ENCODE results near the gene SULT1A2.
"Not testable (repeated sequence)": the region's sequence is repeated elsewhere in the genome, so short reads cannot be mapped to it uniquely, and the experiment has no call there.

DNA sequence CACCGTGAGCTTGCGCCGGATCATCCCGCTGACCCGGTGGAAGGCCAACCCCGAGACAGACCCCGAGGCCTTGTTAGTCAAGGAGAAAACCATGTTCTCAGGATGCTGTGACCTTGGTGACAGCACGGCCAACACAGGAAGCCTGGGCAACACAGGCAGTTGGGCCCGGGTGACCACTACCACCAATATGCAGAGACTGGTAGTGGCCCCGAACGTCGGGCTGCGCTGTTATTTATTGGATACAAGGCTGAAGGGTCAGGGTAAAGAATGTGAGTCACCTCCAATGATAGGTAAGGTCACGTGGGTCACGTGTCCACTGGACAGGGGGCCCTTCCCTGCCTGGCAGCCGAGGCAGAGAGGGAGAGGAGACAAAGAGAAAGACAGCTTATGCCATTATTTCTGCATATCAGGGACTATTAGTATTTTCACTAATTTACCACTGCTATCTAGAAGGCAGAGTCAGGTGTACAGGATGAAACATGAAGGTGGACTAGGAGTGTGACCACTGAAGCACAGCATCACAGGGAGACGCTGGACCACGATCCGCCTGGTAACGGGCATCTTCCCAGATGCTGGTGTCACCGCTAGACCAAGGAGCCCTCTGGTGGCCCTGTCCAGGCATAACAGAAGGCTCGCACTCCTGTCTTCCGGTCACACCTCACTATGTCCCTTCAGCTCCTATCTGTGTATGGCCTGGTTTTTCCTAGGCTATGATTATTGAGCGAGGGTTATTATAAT lies 18.8 kb upstream of the SULT1A2 start:
- TF ChIP-seq, protein P1, sequence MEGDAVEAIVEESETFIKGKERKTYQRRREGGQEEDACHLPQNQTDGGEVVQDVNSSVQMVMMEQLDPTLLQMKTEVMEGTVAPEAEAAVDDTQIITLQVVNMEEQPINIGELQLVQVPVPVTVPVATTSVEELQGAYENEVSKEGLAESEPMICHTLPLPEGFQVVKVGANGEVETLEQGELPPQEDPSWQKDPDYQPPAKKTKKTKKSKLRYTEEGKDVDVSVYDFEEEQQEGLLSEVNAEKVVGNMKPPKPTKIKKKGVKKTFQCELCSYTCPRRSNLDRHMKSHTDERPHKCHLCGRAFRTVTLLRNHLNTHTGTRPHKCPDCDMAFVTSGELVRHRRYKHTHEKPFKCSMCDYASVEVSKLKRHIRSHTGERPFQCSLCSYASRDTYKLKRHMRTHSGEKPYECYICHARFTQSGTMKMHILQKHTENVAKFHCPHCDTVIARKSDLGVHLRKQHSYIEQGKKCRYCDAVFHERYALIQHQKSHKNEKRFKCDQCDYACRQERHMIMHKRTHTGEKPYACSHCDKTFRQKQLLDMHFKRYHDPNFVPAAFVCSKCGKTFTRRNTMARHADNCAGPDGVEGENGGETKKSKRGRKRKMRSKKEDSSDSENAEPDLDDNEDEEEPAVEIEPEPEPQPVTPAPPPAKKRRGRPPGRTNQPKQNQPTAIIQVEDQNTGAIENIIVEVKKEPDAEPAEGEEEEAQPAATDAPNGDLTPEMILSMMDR (conservative IDR thresholded peaks at IDR 0.05; ENCODE audit: low read depth, low read length), result peak; percentile 46; the same call in 1 of the 2 replicates
- TF ChIP-seq EZH2phosphoT487 (IDR thresholded peaks at IDR 0.05; ENCODE audit: borderline replicate concordance, low read length); EZH2 (IDR thresholded peaks at IDR 0.05; ENCODE audit: low read length, unreplicated experiment): not testable (repeated sequence)

Measured in PC-3 (cell line).